Pons (tissue), 1 donor: ENCODE results near the gene EYA2.
"Not testable (repeated sequence)": the region's sequence is repeated elsewhere in the genome, so short reads cannot be mapped to it uniquely, and the experiment has no call there.

ENCODE experiments used
- DNase-seq: peaks from one replicate; pipeline ENCODE4 v3.0.0-alpha.2; 2016; ENCODE audit warnings: low spot score

EYA2 gene

DNA sequence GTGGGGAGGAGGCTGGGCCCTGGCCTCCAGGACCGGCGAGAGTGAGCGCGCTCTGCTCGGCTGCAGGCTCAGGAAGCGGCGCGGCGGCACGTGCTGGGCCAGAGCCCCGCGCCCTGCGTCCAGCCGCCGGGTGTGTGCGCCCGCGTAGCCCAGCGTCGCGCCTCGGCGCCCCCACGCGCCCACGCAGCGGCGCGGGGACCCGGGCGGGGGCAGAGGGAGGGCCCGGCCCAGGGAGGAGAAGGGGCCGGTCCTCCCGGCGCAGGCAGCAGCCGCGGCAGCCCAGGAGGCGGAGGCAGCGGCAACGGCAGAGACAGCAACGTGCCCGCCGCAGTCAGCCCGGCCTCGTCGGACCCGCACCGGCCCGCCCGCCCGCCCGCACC lies at the start of gene EYA2:
EYA2 (plus strand) TSS at position 265 of the 380 bp plus-strand sequence. CDS start 95,168 bp downstream, outside the sequence.
- DNase-seq: no peak

DNA sequence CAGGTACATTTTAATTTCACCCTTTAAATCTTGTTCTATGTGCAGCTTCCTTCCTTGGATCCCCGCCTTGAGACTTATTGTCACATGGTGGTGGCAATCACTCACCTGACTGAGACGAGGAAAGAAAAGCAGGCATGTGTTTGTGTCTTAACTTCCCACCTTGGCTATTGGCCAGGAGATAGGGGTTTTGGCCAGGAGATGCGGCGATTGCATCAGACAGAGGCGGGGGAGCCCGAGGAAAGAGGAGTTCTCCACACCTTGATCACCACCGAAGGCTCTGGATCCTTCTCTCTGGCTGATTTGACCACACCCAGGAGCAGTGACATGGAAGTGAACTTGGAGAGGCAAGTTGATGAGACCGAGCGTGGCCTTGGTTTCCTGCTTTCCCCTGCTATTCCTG lies 49.7 kb upstream of the EYA2 start:
- no peak for DNase-seq

- no peak for DNase-seq
Observed at GRCh38 chr20:46849269-46849668, 45.4 kb upstream of the EYA2 start.

GRCh38 chr20:46849751-46850150 lies 44.9 kb upstream of the EYA2 start:
- DNase-seq: no peak

DNA sequence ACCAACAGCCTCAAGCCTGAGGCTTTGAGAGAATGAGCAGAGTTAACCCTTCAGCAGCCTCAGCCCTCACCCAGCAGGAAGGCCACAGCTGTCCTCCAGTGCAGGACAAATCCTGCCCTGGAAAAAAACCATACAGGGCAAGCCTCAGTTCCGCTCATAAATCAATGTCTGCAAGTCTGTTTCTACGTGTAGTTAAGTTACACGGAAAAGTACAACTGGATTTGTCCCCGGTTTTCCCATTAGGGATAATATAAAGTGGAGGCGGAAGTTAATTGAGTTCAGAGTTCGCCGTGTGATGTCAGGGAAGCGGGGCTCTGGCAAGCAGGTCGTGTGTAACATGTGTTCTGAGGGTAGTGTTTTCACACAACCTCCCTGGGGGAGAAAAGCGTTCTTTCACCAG lies 44.2 kb upstream of the EYA2 start:
- no peak for DNase-seq

GRCh38 chr20:46850896-46851295 lies 43.7 kb upstream of the EYA2 start:
- DNase-seq: no peak

GRCh38 chr20:46851746-46852145 lies 42.9 kb upstream of the EYA2 start:
- no peak for DNase-seq

GRCh38 chr20:46852313-46852712 lies 42.3 kb upstream of the EYA2 start:
- DNase-seq: no peak

- DNase-seq: no peak
Observed at GRCh38 chr20:46853926-46854325, 40.7 kb upstream of the EYA2 start.

- no peak for DNase-seq
Observed at GRCh38 chr20:46857061-46857831, 37.4 kb upstream of the EYA2 start.

DNA sequence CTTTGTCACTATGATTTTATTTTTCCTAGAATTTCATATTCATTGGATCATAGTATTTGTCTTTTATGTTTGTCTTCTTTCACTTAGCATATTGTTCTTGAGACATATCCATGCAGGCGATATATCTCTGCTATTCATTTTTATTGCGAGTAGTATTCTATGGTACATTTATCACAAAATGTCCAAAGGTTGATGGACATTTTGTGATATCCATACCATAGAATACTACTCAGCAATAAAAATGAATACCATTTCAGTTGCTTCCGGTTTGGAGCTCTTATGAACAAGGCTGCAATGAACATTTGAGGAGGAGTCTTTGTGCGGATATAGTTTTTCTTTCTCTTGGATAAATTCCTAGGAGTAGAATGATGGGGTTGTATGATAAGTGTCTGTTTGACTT lies 28.8 kb upstream of the EYA2 start:
- DNase-seq: no peak

- no peak for DNase-seq
Observed at GRCh38 chr20:46870041-46870440, 24.6 kb upstream of the EYA2 start.

DNA sequence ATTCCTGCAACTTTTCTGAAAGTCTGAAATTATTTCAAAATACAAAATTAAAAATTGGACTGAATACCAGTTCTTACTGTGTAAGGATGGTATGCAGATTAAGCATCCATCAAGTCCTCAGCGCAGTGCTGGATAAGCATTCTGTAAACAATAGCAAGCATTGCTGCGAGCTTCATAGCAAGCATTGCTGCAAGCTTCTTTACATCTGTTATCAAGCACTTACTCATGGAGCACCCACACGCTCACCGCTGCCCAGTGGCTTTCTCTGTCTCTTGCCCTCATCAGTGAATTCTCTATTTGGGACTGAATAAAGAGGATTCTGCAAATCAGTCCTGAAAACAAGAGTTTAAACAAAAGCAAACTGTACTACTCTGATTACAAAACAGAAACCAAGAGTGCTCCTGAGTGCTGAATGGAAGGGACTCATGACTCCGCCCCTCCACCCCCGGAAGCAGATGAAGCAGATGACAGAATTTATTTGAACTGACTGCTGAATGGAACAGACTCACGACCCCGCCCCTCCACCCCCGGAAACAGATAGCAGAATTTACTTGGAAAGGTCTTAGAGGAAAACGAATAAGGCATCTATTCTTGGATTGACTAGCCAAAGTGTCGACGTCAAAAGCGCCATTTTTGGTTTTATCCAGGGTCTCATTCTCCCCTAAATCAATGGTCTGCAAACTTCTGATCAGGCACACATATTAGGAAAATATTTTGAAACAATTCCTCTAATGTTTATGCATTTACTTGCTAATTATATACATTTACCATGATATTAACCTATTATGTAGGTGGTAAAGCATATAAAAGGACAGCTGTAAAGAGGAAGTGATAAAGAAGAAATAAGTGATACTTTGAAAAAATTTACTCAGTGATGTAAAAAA lies 22.1 kb upstream of the EYA2 start:
- peak; percentile 25 for DNase-seq

DNA sequence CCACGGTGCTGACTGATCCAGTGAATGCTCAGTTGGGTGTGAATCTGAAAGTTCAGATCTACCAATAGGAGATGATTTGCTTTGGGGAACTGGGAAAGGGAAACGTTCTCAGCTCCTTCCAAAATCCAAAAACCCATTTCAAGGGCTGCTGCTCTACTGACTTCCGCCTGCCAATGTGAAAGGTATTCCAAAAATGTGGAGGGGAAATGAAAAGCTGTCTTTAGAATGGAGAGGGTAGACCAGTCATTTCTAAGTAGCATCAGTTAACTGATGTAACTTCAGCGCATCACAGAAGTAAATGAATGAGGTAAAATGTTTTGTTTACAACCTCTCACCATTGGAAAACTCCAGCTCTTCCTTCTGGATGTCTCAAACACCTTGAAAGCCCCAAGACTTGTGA lies 19.6 kb upstream of the EYA2 start:
- no peak for DNase-seq

- no peak for DNase-seq
Observed at GRCh38 chr20:46879386-46879785, 15.3 kb upstream of the EYA2 start.

DNA sequence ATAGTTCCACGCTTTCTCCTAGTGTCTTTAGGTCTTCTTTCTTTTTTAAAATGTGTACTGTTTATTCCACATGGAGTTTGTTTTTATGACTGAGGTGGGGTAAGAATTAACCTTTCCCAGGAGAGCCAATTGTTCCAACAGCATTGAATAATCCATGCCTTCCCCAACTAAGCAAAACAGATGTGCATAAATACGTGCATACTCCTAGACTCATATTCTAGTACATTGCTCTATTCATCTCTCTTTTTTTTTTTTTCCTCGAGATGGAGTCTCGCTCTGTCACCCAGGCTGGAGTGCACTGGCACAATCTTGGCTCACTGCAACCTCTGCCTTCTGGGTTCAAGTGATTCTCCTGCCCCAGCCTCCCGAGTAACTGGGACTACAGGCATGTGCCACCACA lies 14.7 kb upstream of the EYA2 start:
- not testable (repeated sequence) for DNase-seq

DNA sequence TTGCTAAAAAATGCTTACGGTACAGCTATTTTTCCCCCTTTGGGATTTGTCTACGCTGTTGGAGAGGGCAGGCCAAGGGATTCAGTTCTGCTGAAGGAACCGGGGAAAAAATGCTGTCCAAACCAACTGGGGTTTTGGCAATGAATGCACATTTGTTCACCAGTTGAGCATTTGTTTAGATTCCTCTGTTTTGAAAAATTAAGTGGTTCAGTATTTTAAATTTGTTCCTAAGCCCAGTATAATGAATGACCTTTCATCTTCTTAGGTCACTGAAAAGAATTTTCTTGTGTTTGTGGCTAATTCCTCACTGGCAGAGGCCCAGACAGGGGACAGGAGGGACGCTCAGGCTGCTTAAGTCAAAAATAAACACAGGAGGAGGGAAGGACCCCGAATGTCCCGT lies 10.8 kb upstream of the EYA2 start:
- DNase-seq: no peak

GRCh38 chr20:46890682-46891081 lies 4.0 kb upstream of the EYA2 start:
- no peak for DNase-seq

DNA sequence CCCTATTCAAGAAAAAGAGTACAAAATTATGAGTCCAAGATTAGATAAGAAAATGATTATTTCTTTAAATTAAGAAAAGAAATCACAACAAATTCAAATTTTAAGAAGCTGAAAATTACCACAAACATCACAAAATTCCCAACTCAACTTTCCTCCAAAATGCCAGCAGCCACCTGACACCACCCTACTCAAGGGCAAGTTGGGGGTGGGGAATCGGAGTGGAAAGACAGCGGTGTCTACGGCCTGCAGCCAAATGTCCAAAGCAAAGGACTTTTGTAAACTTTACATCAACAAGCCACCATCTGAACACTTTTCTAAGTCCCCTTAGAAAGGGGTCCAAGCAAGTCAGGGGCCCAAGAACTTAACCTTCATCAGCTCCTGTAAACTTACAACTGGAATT lies 1.6 kb upstream of the EYA2 start:
- no peak for DNase-seq

GRCh38 chr20:46893877-46894578 lies 615 bp upstream of the EYA2 start:
- no peak for DNase-seq

DNA sequence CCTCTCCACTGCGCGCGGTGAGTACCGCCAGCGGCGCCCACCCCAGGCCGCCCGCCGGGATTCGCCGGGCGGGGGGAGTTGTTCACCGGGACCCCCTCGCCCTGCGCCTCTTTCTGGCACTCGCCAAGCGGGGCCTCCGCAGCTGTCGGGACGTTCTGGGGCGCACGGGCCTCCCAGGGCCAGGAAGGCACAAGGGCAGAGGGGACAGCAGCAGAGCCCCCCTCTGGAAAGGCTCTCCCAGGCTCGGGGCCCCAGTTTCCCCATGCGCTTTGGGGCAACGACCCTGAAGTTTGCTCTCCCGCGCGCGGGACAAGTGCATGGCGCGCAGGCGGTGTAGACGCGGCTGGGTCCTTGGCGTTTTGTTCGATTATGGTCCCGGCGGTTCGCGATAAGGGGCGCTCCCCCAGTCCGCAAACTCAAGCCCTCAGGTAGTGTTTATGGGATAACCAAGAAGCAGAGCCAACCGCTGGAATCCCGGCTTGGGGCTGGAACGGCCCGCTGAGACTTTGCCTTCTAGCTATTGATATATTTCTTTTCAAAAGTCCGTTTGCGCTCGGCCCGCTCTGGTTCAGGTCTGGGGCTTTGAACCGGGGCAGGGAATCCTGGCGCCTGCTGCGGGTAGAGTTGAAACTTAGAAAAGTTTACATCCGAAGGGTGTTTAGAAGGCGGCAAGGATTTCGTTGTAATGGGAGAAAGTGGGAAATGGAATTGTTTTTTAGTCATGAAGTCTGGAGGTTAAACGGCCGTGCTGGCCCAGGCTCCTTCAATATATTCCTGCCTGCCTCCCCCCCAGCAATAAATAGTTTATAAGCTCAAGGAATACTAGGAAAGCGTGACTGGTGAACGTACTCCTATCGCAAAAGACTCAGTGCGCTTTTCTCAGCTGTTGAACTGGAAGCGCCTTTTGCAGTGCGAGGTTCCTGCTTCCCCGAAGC lies 595 bp downstream of the EYA2 start:
- no peak for DNase-seq

DNA sequence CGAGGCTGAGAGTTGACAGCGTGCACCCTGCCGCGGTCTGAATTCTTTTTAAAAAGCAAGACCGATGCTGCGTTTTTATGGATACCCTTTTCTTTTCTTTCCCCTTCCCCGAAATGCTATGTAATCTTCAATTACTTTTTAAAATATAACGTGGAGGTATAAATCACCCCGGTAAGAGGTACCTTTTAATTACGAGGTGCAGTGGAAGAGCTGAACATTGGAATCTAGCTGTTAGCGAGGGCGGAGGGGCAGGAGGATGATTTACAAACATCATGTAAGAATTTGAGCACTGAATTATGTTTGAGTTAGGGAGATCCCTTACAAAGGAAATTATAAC lies 1.2 kb downstream of the EYA2 start:
- no peak for DNase-seq
